ENCODE data around the gene TXNDC11. TPM values are rescaled to one million over a fixed set of nuclear protein-coding genes. Genes with fewer than 3 reads are reported as not detected.

Gene TXNDC11
- total RNA-seq, 4 donors from 2014 or later, result 27.7 to 47.8 (median 40.0) TPM

DNA sequence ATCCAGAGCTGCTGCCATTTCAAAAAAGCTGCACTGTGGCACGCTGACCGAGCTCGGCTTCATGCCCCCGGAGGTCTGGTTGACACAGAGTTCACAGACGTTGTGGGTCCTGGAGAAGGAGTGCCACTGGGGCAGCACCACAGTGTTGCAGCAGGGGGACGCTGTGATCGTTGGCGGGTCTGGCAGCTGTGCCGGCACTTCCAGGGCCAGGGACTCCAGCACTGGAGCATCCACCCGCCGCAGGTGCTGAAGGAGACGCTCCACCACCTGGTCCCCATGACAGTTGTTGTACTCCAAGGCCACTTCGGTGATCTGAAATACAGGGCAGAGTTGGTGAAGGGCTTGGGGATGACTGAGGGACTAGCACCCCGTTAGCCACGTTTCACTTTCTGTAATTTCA lies 50.9 kb downstream of the TXNDC11 start:
- H3K4me3 ChIP-seq (ENCODE audit: low read depth, poor library complexity, severe bottlenecking), result no peak overlapping the region
- 92 to 95% methylated on average over 15 of the region's 15 CpGs for WGBS, 2 donors
- TF ChIP-seq POLR2A (IDR thresholded peaks at IDR 0.05), result no peak
- TF ChIP-seq, protein P1, sequence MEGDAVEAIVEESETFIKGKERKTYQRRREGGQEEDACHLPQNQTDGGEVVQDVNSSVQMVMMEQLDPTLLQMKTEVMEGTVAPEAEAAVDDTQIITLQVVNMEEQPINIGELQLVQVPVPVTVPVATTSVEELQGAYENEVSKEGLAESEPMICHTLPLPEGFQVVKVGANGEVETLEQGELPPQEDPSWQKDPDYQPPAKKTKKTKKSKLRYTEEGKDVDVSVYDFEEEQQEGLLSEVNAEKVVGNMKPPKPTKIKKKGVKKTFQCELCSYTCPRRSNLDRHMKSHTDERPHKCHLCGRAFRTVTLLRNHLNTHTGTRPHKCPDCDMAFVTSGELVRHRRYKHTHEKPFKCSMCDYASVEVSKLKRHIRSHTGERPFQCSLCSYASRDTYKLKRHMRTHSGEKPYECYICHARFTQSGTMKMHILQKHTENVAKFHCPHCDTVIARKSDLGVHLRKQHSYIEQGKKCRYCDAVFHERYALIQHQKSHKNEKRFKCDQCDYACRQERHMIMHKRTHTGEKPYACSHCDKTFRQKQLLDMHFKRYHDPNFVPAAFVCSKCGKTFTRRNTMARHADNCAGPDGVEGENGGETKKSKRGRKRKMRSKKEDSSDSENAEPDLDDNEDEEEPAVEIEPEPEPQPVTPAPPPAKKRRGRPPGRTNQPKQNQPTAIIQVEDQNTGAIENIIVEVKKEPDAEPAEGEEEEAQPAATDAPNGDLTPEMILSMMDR (IDR thresholded peaks at IDR 0.05), result no peak
- intact Hi-C loops (cut with DNase I; ENCODE audit: low total_unique reads), result no loop called here
- DNase-seq (ENCODE audit: low spot score in 2 of 2), result peak in 1 of 2 donors; percentile 79

DNA sequence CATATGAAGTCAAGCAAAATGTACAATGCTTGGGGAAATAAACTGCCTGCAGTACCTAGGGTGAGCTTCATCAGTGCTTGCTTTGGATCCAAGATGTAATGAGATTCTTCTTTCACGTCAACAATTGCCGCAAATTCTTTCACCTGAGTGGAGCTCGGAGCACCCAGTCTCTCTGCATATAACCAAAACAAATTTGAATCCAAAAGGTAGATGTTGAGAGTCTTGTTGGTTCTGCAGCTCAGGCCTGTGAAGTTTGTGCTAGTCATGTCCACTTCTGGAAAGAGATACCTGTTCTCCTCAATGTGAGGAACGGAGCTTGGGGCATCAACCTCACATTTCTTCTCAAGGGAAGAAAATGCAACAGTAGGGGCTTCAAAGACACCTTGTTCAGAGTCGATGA lies 51.4 kb downstream of the TXNDC11 start:
- TF ChIP-seq, protein P1 (IDR thresholded peaks at IDR 0.05), result no peak
- TF ChIP-seq POLR2A (IDR thresholded peaks at IDR 0.05), result no peak
- peak in 1 of 2 donors; percentile 52 for DNase-seq (ENCODE audit: low spot score in 2 of 2)
- intact Hi-C loops (cut with DNase I; ENCODE audit: low total_unique reads), result no loop called here
- H3K4me3 ChIP-seq (ENCODE audit: low read depth, poor library complexity, severe bottlenecking), result no peak overlapping the region
- 95% methylated on average over 5 of the region's 5 CpGs for WGBS, 2 donors

DNA sequence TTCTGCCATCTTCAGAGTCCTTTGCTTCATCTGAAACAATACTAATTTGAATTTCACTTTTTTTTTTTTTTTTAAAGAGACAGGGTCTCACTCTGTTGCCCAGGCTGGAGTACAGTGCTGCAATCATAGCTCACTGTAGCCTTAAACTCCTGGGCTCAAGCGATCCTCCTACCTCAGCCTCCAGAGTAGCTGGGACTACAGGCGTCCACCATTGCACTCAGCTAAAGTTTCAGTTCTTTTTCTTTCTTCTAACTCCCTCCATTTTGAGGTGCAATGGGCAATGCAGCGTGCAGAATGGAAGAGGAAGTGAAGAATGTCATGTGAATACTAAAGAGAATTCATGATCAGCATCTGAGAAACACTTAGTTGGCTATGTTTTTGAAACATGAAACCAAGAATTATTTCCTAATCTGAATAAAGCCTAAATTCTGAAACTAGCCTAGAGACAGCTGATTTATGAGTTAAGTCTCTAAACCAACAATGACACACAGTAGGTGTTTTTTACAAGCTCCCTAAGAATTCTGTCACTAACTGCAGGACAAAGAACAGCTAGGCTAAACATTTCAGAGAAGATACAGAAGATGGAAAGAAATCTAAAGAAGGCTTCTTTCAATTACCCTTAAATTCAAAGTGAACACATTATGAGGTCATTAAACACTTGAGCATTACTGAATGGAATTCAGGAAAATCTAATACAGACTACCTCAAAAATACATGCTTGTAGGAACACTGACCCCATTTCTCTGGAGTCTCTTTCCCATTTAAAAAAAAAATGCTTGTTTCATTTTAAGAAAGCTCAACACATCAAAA lies 53.4 kb downstream of the TXNDC11 start:
- intact Hi-C loops (cut with DNase I; ENCODE audit: low total_unique reads), result no loop called here
- 74 to 79% methylated on average over 3 of the region's 3 CpGs for WGBS, 2 donors

DNA sequence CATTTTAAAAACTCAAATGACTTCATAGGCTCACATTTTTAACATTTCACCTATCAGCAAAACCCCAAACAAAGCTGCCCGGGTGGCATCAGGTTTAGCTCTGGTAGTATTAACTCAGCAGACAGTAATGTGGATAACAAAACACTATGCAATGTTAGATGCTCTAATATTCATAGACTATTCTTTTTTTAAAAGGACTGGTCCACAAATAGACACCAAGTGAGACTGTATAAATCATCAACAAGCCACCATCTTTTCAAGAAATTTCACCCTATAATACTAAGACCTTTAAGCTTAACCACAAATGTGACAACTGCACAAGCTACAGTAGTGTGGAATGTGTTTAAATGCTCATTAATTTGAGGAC lies 54.2 kb downstream of the TXNDC11 start:
- no peak overlapping the region for H3K4me3 ChIP-seq (ENCODE audit: low read depth, poor library complexity, severe bottlenecking)
- WGBS, 2 donors, result 61 to 74% methylated on average over 1 of the region's 1 CpG
- TF ChIP-seq POLR2A (IDR thresholded peaks at IDR 0.05), result no peak
- TF ChIP-seq, protein P1 (IDR thresholded peaks at IDR 0.05), result no peak
- no peak for DNase-seq (ENCODE audit: low spot score in 2 of 2)
- intact Hi-C loops (cut with DNase I; ENCODE audit: low total_unique reads), result no loop called here

More for the DNA sequence above, 53.4 kb downstream of the TXNDC11 start:
- TF ChIP-seq POLR2A (IDR thresholded peaks at IDR 0.05), result no peak
- TF ChIP-seq, protein P1 (IDR thresholded peaks at IDR 0.05), result no peak
- peak in 1 of 2 donors; percentile 48 for DNase-seq (ENCODE audit: low spot score in 2 of 2)
- no peak overlapping the region for H3K4me3 ChIP-seq (ENCODE audit: low read depth, poor library complexity, severe bottlenecking)

DNA sequence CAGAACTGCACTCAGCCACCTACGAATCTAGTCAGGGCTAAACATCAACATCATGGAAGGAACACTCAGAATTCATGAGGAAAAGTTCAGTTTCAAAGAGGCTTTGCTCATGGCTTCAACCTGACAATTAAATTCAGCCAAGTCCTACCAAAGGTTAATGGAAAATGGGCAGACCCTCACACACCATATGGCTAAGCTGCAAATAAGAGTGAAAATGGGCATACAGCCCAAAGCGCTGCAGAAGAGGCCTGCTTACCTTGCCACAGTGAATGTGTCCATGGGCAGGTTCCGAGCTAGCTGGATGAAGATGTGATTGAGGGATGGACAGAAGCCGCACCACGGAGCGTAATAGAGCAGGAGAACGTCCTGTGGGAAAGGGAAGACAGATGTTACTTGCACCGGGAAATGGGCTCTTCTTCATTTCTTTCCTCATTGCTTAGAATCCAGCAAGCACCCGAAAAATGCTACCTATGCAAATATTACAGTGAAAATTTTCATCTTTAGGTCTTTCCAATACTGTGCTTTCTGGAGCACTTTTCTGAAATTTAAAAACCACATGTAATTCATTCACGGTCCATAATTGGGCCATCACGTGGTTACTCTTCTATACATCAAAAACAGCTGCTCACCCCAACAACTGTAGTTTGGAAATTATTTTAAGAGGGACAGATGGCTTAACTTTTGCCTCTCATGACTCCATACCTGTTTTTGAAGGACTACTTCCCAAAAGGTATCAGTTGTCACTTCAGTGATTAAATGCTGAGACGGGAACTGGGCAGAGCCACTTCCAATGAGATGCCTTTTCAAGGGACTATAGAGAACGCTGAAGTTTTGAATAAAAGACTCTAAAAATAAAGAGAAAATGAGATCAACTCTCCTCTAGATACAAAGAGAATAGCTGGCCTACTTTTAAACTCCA lies 54.8 kb downstream of the TXNDC11 start:
- H3K4me3 ChIP-seq (ENCODE audit: low read depth, poor library complexity, severe bottlenecking), result no peak overlapping the region
- intact Hi-C loops (cut with DNase I; ENCODE audit: low total_unique reads), result no loop called here
- DNase-seq (ENCODE audit: low spot score in 2 of 2), result peak in 1 of 2 donors; percentile 60
- 85 to 90% methylated on average over 13 of the region's 13 CpGs for WGBS, 2 donors
- TF ChIP-seq, protein P1 (IDR thresholded peaks at IDR 0.05), result no peak
- no peak for TF ChIP-seq POLR2A (IDR thresholded peaks at IDR 0.05)

Measured in lower leg skin (tissue), 4 donors.